HFF-Myc (cell line): Measurements from ENCODE around the gene LMX1B.

Experiments used
- DNase-seq: peaks from one replicate; pipeline ENCODE4 v3.0.0-alpha.2; 2011; ENCODE audit warnings: low read depth; ENCODE audit errors: extremely low read depth
- H3K4me3 ChIP-seq: replicated peaks from 2 replicates; pipeline ENCODE4 v1.5.1; 2011; ENCODE audit warnings: low read depth, mild to moderate bottlenecking, control low read depth, low read length
- TF ChIP-seq, protein P1 (sequence below): IDR thresholded peaks from 2 replicates; pipeline ENCODE4 v1.5.1; 2012; ENCODE audit warnings: mild to moderate bottlenecking, low read depth, low read length, control low read depth; ENCODE audit errors: missing control alignments

The LMX1B gene

DNA sequence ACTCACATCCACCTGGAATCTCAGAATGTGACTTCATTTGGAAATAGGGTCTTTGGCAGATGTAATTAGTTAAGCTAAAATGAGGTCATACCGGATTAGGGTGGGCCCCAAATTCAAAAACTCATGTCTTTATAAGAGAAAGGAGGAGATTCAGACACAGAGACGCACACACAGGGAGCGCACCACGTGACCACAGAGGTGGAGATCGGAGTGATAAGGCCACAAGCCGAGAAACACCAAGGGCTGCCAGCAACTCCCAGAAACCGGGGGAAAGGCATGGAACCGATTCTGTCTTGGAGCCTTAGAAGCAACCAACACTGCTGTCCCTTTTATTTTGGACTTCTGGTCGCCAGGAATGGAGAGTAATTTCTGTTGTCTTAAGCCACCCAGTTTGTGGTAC is 31.8 kb upstream of the LMX1B start:
- TF ChIP-seq, protein P1, sequence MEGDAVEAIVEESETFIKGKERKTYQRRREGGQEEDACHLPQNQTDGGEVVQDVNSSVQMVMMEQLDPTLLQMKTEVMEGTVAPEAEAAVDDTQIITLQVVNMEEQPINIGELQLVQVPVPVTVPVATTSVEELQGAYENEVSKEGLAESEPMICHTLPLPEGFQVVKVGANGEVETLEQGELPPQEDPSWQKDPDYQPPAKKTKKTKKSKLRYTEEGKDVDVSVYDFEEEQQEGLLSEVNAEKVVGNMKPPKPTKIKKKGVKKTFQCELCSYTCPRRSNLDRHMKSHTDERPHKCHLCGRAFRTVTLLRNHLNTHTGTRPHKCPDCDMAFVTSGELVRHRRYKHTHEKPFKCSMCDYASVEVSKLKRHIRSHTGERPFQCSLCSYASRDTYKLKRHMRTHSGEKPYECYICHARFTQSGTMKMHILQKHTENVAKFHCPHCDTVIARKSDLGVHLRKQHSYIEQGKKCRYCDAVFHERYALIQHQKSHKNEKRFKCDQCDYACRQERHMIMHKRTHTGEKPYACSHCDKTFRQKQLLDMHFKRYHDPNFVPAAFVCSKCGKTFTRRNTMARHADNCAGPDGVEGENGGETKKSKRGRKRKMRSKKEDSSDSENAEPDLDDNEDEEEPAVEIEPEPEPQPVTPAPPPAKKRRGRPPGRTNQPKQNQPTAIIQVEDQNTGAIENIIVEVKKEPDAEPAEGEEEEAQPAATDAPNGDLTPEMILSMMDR, result no peak

DNA sequence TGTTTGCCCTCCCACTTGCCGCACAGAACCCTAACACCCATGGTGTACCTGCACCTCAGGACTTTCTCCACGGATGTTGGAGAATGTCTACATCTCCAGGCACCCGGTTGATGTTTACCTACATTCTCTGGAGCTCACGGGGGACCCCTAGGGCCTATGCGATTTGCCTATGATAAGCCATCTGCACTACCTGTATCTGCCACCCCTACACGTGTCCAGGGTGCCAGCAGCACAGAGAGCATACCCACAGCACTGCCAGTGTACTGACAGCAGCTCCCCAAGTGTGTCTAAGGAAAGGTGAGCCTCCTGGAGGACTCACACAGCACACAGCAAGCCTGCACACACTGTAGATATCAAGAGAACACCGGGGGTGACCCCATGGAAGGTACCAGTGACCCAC is 31.3 kb upstream of the LMX1B start:
- no peak overlapping the region for H3K4me3 ChIP-seq
- TF ChIP-seq, protein P1, result no peak
- DNase-seq, result no peak

More for the DNA sequence above, 31.8 kb upstream of the LMX1B start:
- DNase-seq, result no peak
- H3K4me3 ChIP-seq, result no peak overlapping the region

DNA sequence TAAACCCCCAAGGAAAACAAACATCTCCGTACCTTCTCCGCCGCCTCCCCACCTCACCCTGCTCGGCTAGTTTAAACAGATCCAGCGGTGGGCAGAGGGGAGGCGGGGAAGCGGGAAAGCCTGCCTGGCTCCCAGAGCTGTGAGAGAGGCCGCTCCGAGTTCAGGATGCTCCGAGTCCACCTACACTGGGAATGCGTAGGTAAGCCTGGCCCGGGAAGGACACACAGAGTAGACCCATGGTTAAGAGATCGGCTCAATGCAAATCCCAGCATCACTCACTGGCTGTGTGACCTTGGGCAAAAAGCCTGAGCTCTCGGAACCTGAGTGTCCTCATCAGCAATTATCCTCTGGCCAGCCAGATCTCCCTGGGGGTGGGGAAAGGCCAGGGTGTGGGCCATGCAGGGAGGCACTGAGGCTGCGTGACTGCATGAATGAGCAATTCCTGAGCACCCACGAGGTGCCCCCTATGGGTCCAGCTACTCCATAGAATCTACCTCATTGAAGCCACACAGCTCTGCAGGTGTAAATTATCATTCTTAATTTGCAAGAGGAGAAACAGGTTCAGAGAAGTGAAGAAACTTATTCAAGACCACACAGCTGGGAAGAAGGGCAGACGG is 30.5 kb upstream of the LMX1B start:
- no peak for DNase-seq
- no peak overlapping the region for H3K4me3 ChIP-seq

DNA sequence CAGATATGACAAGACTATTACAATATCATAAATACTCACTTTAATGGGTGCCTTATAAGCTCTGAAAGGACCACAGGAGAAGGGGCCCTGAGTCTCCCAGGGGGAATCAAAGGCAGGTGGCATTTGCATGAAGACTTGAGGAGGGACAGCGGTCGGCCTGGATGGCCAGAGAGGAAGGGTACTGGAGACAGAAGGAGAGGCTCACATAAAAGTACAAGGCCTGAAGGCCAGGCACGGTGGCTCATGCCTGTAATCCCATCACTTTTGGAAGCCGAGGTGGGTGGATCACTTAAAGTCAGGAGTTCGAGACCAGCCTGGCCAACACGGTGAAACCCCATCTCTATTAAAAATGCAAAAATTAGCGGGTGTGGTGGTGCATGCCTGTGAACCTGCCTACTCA is 29.1 kb upstream of the LMX1B start:
- no peak for DNase-seq
- no peak overlapping the region for H3K4me3 ChIP-seq
- TF ChIP-seq, protein P1, result no peak

More for the DNA sequence above, 30.5 kb upstream of the LMX1B start:
- TF ChIP-seq, protein P1, result no peak

DNA sequence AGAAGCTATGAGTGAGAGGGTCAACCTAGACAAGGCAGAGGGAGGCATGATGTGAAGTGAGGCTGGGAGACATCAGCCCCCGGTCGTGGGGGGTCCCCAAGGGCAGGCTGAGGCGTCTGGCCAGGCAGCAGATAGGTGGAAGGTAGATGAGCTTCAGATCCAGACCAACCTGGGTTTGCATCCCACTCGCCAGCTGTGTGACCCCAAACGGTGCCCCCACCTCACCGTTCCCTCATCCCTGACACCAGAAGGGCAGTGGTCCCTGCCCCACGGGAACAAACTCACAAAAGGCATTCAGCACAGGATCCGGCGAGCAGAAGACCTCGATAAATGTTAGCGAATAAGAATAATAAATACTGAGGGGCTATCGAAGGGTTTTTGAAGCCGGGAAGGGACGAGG is 27.5 kb upstream of the LMX1B start:
- H3K4me3 ChIP-seq, result no peak overlapping the region
- TF ChIP-seq, protein P1, result no peak
- DNase-seq, result no peak

DNA sequence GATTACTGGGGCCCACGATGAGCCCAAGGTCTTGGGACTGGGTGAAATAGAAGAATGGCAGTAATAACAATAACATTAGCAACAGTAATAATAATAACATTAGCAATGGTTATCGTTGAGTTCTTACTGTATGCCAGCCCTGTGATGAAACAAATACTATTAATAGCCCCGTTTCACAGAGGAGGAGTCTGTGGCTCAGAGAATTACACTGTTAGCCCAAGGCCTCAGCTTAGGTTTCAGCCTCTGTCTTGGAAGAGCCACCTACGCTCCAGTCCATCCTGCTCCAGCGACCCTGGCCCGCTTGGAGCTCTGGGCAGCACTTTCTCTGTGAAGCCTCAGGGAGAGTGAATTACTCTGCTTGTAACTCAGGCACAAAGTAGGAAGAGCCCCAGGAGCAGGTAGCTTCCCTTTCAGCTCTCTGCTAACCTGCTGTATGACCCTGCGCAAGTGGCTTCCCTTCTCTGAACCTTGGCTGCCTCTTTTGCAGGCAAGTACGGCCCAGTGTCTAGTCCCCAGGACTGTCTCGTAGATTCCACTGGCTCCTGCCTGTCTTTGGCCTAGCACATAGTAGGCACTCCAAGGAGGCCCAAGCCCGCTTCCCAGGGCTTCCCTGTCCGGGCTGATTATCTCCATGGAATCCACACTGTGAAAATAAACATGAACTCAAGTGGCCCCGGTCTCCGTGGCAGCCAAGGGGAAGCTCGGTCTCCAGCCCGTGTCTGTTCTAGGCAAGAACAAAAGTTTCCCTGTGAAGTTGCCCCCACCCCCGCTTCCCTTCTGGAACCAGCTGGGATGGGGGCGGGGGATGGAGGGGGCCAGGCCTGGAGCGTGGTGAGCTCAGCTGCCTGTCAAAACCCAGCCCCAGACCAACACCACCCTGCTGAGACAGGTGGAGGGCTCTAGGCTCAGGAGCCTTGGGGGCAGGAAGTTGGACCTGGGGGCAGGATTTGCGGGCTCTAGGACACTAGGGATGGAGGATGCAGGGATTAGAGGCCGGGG is 26.2 kb upstream of the LMX1B start:
- no peak for DNase-seq
- TF ChIP-seq, protein P1, result no peak
- H3K4me3 ChIP-seq, result no peak overlapping the region
